NCI-H460 (cell line): ENCODE results near the gene SLX9. TPM values are rescaled to one million over a fixed set of nuclear protein-coding genes. Genes with fewer than 3 reads are reported as not detected.
"Not testable (repeated sequence)": the region's sequence is repeated elsewhere in the genome, so short reads cannot be mapped to it uniquely, and the experiment has no call there.

Experiments
- DNase-seq: peaks from one replicate; pipeline ENCODE4 v3.0.0-alpha.2; 2016; ENCODE audit warnings: low read depth; ENCODE audit errors: extremely low read depth
- total RNA-seq: library from RNA; depleted of rRNA; stranded (reverse); fragments of >200 nt; shearing (Covaris generic); gene quantifications from 2 replicates; pipeline ENCODE4 v1.2.3, GENCODE V29; 2014

SLX9 gene
- total RNA-seq, 1 experiment from 2014 or later: 37.3 TPM

DNA sequence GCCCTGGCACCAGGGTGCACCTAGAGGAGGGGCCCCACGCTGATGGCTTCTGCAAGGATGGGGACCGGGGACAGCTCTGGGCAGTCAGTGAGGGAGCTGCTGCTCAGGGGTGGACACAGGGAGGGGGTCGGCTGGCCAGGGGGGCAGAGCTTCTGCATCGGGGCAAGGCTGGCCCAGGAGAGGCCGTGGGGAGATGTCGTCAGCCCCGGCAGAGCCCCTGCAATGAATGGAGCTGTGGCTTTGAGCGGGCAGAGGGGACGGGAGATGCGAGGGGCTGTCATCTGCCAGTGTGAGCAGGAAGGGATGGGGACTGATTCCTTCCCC is 31.8 kb downstream of the SLX9 start:
- no peak for DNase-seq

- DNase-seq: no peak
These were observed 32.5 kb downstream of the SLX9 start for GRCh38 chr21:44972301-44972814.

DNA sequence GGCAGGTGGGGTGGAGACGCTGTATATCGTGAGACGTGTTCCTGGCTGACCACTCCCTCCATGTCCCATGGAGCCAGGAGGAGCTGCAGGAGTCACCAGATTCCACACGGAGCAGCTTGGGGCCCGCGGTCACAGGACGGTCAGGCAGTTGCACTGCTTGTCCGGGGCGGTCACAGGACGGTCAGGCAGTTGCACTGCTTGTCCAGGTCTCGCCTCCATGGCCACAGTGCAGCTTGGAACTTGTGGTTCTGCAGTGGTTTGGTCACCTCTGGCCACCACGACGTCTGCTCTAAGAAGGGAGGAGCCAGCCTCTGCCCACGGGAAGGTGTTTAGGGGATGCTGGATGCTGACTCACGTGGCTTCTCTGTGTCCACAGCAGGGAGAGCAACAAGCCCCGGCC is 33.0 kb downstream of the SLX9 start:
- no peak for DNase-seq

DNA sequence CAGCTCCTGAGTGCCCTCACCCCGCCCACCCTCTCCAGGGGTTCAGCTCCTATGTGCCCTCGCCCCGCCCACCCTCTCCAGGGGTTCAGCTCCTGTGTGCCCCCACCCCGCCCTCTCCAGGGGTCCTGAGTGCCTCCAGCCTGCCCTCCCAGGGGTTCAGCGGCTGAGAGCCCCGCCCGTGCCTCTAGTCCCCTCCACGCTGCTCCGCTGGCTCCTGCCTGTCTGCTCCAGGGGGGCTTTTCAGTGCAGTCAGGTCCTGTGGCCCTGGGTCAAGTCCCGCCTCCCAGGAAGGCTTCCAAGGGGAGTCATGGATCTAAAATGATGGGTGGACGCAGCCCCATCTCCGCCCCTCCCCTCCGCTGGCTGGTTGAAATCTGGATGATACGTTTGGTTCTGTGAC is 33.8 kb downstream of the SLX9 start:
- DNase-seq: no peak

- DNase-seq: no peak
These were observed 34.8 kb downstream of the SLX9 start for GRCh38 chr21:44974676-44975075.

DNA sequence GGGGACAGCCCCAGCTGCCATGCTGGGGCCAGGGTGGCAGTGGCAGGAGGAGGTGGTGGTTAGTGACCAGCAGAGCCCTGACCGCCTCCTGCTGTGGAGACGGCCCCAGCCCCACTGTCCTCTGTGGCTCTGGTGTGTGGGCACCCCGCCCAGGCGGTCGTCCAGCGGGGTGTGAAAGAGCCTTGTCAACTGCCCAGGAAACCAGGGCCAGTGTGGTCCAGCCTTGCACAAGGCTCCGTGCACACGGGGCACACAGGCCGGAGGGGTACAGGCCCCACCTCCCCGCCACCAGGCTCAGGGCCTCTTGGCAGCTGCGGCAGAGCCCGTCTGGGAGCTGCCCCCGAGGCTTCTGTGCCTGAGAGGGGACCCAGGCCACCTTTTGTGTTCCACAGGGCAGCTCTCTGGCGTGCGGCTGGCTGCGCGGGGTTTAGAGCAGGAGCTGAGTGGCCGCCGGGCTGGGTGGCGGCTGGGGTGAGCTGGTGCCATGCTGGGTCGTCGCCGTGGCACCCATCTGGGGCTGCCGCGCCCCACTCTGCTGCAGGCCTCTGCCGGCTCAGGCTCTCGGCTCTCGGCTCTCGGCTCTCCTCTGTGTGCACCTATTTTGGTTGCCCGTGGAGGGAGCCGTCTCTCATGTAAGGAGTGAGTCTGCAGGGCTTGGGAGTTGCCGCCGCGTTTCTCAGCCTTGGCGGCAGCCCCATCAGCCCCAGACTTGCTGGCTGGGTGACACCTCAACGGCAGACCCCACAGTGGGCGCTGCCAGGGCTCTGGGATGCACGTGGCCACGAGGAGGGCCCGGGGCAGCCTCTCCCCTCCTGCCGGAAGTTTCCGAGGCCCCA is 36.1 kb downstream of the SLX9 start:
- DNase-seq: no peak

DNA sequence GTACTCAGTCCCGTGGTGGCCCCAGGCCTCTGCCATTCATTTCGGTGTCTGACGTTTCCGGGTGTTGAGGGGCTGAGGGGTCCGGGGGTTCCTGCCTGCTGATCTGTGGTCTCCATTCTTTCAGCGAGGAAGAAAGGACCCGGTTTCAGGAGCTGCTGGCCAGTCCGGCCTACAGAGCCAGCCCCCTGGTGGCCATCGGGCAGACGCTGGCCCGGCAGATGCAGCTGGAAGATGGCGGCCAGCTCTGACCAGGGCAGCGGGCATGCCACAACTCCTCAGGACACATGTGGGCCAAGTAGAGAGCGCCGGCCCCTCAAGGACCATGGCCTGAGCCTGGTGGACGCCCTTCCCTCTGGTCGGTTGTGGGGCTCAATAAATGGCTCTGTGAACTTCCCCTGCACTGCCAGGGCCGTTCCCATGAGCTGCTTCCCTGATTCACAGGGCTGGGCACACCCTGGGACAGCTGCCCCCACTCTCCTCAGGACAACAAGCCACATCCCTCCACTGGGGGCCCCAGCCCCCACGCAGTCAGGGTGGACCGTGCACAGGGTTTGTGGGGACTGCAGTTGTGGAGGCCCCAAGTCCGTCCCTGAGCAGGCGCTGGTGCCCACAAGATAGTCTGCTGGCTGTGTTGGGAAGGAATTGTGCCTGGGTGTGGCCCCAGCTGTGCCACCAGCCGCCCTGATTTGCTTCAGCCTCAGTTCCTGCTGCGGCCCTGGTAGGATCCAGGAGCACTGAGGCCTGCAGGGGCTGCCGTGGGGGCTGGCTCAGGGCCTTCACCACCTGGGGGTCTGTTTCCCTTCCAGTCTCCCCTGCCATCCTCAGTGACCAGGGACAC is 36.9 kb downstream of the SLX9 start:
- not testable (repeated sequence) for DNase-seq

- DNase-seq: no peak
These were observed 37.9 kb downstream of the SLX9 start for GRCh38 chr21:44977616-44978340.

DNA sequence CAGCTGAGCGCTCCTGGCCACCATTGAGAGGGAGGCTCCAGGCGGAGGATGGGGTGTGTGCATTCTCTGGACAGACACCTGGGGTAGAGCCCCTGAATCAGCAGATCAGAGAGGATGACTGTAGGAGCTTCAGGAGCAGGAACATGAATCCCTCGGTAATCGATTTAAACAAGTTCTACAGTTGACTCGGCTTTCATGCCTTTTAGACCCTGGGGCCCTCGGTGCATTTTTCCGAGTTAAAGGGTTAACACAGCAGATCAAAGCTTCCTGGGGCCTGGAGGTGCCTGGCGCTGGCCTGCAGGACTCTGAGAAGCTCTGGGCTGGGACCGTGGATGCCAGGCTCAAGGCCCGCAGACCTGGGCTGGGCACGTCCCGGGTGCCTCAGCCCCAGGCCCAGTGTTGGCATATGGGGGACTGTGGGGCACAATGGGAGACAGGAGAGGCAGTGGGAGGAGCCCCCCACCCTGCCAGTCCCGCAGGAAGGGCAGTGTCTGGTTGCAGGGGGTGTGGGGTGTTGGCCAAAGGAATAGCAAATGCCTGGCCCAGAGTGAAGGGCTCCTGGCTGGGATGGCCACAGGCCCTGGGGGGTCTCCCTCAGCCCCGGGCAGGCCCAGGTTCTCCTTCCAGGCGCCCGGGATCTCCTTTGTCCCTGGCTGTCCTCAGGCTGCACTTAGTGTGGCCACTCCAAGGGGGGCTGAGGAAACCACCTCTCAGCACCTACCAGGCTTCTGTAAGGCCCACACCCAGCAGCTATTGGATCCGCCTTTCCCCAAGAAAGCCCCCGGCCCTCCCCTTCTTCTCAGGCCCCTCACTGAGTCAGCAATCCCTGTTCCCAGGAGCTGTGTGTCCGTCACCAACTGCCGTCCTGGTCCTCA is 40.1 kb downstream of the SLX9 start:
- no peak for DNase-seq

GRCh38 chr21:44980562-44981489 is 41.0 kb downstream of the SLX9 start:
- no peak for DNase-seq

- DNase-seq: no peak
These were observed 42.9 kb downstream of the SLX9 start for GRCh38 chr21:44982558-44983250.

GRCh38 chr21:44983421-44984206 is 43.8 kb downstream of the SLX9 start:
- no peak for DNase-seq

- DNase-seq: no peak
These were observed 44.6 kb downstream of the SLX9 start for GRCh38 chr21:44984428-44984791.

DNA sequence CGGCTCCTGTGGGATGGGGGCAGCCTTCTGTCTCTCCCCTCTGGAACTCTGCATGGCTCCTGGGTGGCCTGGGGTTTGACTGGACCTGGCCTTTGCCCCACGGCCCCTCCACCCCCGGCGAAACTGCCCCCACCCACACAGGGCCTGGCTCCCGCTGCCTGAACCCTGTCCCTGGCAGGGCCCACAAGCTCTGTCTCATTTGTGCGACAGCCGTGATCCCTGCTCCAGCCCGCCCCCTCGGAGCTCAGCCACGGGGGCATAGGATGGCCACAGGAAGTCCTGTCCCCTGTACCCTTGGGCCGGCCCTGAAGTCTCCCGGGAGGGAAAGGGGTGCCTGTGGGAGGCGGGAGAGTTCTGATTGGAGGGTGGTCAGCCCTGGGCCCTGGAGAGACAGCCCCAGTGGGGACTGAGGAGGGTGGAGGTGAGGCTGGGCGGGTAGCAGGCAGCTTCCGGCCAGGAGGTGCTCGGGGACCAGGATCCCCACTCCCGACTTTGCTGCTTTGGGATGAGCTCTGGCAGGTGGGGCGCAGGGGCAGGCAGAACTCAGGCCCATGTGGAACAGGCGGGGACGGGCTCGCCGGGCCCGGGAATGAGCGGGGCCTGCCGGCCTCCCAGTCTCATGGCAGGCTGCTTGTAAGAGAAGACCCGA is 45.1 kb downstream of the SLX9 start:
- no peak for DNase-seq

DNA sequence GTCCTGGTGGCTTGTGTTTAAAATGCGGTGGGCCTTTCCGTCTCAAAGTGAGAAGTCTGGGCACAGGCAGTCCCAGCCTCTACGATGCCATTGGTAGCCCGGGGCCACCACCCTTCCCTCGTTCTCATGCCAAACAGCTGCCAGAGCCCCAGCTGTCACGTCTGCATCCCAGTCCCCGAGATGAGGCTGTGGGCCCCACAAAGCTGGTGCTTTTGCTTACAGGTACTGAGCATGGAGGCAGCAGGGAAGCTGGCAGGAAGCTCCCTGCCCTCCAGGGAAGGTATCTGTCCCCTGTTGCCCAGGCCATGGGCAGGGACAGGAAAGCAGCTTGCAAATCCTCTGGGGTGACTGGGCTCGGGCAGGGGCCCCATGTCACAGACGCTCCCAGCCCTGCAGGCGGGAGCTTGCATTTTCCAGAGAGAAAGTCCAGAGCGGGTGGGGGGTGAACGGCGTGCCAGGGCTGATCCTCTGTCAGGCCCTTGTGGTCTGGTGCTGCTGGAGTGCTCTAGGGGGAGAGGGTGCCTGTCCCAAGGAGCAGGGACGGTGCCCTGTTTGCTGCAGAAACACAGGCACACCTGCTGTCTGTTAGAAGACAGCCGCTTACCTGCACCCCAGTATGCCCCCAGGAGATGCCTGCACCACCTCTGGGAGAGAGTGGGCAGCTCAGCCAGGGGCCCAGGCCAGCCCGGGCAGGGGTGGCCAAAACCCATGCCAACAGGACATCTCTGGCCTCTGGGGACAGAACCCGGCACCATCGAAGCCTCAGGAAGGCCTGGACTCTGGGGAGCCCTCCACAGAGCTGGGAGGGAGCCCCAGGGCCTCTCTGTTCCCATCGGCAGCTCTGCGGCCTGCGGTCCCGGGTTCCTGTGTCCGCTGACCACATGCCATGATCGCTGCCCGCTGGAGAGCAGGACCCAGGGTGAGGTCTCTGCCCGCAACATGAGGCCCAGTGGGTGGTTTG is 45.9 kb downstream of the SLX9 start:
- DNase-seq: no peak
